GM18520 (cell line): ENCODE results near the gene ZBTB5.
"Not testable (repeated sequence)": the region's sequence is repeated elsewhere in the genome, so short reads cannot be mapped to it uniquely, and the experiment has no call there.

Experiments
- ATAC-seq: cut with Tn5 transposase; IDR thresholded peaks from one replicate; pipeline ENCODE4 v1.9.1; 2021; ENCODE audit not compliant: unreplicated experiment

Gene ZBTB5

GRCh38 chr9:37486616-37487548 lies 21.6 kb upstream of the ZBTB5 start:
- ATAC-seq, result no peak

DNA sequence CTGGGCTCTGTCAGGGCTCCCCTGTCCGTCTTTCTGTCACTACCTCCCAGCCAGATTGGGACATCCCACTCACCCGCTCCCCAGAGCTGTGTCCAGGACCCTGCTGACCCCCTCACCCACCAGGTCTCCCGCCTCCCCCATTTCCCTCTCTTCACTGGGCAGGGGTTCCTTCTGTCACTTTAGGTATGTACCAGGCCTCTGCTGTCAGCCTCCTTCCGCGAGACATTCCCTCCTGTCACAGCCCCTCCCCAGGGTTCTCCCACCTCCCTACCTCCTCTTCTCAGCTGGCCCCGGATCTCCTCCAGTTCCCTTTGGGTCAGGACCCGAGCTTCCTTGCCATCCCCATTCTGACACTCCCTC lies 21.0 kb upstream of the ZBTB5 start:
- ATAC-seq, result no peak

- ATAC-seq, result peak; percentile 95
These were observed 20.4 kb upstream of the ZBTB5 start, which contains the start of gene POLR1E for GRCh38 chr9:37485389-37486255. TSS of gene POLR1E (plus strand) at chr9:37485948. CDS start at chr9:37486048, 100 bp downstream.

GRCh38 chr9:37480759-37481158 lies 15.5 kb upstream of the ZBTB5 start:
- no peak for ATAC-seq

- ATAC-seq, result not testable (repeated sequence)
These were observed 12.9 kb upstream of the ZBTB5 start for GRCh38 chr9:37477987-37478619.

- not testable (repeated sequence) for ATAC-seq
These were observed 12.2 kb upstream of the ZBTB5 start for GRCh38 chr9:37477443-37477842.

- no peak for ATAC-seq
These were observed 11.7 kb upstream of the ZBTB5 start for GRCh38 chr9:37476930-37477329.

- no peak for ATAC-seq
These were observed 9.2 kb upstream of the ZBTB5 start for GRCh38 chr9:37474438-37474837.

- not testable (repeated sequence) for ATAC-seq
These were observed 8.7 kb upstream of the ZBTB5 start for GRCh38 chr9:37473982-37474381.

DNA sequence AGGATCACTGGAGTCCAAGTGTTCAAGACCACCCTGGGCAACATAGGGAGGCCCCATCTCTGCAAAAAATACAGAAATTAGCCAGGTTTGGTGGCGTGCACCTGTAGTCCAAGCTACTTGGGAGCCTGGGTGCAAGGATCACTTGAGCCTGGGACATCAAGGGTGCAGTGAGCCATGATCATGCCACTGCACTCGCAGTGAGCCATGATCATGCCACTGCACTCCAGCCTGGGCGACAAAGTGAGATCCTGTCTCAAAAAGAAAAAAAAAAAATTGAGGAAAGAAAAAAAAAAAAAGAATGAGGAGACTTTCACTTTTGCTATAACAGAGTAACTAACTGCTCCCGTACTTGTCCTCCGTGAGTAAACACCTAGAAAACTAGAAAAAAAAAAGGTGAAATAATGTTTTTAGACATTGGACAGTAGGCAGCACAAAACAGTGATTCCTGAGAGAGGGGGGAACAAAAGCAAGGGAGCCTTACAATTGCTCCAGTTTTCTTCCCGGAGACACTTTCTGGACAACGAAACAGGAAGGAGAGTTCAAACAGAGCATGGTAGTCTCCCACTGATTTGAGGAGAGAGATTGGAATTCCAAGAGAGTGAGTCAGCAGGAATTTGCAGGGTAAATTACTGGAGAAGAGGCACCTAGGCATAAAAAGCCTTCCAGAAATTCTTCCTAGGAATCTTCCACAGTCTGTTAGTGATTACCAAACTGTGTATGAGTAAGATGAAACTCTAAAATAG lies 6.9 kb upstream of the ZBTB5 start:
- ATAC-seq, result no peak

- no peak for ATAC-seq
These were observed 3.4 kb upstream of the ZBTB5 start for GRCh38 chr9:37468620-37469019.

- ATAC-seq, result not testable (repeated sequence)
These were observed 2.3 kb upstream of the ZBTB5 start for GRCh38 chr9:37467530-37467929.

- ATAC-seq, result no peak
These were observed 923 bp upstream of the ZBTB5 start for GRCh38 chr9:37466037-37466709.

DNA sequence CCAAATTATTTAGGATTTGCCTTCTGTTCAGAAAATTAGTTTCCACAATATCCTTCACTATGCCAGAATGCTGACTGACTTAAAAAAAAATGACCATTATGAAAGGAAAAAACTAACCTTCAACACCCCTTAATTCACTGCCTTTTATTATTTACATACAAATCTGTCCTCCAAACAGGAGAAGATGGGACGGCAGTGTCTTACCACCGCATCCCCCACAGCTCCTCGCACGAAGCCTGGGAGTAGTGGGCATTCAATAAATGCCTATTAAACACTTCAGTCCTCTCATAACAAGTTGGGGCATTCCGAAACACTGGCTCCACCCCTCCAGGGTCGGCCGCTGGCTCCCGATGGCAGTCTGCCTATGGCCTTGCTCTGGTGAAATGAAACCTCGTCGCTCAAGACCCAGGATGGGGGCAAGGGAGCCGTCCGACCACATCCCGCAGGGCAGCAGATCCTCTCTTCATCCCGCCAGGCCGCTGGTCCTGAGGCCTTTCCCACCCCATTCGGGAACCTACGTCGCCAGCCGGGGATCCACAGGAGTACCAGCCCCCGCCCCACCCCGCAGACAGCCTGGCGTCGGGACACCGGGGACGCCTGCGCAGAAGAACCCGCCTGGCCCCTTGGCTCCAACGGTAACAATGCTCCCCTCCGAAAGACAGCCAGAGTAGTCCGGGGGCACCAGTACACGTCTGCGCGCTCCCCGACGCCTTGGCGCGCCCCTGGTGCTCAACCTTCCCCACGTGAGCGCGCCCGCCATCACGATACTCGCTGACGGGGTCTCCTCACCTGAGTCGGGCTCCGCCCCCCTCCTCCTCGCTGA lies 613 bp downstream of the ZBTB5 start:
- peak; percentile 3 for ATAC-seq

- no peak for ATAC-seq
These were observed 1.2 kb downstream of the ZBTB5 start for GRCh38 chr9:37464006-37464405.

GRCh38 chr9:37456817-37457216 lies 8.4 kb downstream of the ZBTB5 start:
- ATAC-seq, result no peak

- ATAC-seq, result no peak
These were observed 9.2 kb downstream of the ZBTB5 start for GRCh38 chr9:37455884-37456647.

GRCh38 chr9:37454238-37454637 lies 11.0 kb downstream of the ZBTB5 start:
- no peak for ATAC-seq
